ENCODE measurements around the gene CIP2A.

DNA sequence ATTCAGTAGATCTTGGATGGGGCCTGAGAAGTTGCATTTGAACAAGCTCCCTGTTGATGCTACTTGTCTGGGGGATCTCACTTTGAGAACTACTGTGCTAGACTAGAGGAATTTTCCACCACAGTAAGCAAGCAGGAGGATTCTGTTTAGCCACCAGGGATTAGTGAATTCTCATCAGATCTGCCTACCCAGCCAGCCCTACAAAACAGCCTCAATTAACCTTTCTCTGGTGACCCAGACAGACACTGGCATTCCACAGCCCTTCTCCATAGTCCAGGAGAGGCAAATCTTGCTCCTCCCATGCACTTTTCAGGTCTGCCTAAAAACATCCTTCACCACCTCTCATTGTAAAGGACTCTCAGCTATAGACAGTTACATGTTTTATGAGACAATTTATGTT, 62.1 kb downstream of the CIP2A start:
- TF ChIP-seq, protein P1, sequence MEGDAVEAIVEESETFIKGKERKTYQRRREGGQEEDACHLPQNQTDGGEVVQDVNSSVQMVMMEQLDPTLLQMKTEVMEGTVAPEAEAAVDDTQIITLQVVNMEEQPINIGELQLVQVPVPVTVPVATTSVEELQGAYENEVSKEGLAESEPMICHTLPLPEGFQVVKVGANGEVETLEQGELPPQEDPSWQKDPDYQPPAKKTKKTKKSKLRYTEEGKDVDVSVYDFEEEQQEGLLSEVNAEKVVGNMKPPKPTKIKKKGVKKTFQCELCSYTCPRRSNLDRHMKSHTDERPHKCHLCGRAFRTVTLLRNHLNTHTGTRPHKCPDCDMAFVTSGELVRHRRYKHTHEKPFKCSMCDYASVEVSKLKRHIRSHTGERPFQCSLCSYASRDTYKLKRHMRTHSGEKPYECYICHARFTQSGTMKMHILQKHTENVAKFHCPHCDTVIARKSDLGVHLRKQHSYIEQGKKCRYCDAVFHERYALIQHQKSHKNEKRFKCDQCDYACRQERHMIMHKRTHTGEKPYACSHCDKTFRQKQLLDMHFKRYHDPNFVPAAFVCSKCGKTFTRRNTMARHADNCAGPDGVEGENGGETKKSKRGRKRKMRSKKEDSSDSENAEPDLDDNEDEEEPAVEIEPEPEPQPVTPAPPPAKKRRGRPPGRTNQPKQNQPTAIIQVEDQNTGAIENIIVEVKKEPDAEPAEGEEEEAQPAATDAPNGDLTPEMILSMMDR (conservative IDR thresholded peaks at IDR 0.05 in 1 of 2, IDR thresholded peaks at IDR 0.05 in 1 of 2; ENCODE audit: low read depth in 1 of 2, low read length in 2 of 2) = no peak
- no peak for TF ChIP-seq EZH2 (IDR thresholded peaks at IDR 0.05; ENCODE audit: low read length, missing control alignments)

All from fibroblast of lung (primary cell).